GM19043 (cell line): ENCODE results near the gene JMJD1C.

Experiments used
- ATAC-seq: cut with Tn5 transposase; IDR thresholded peaks from one replicate; pipeline ENCODE4 v1.9.1; 2021; ENCODE audit warnings: low read depth; ENCODE audit not compliant: unreplicated experiment

JMJD1C gene

GRCh38 chr10:63483983-63484382 is 18.2 kb upstream of the JMJD1C start:
- ATAC-seq = no peak

GRCh38 chr10:63481815-63482421 is 16.1 kb upstream of the JMJD1C start:
- no peak for ATAC-seq

GRCh38 chr10:63480237-63480636 is 14.5 kb upstream of the JMJD1C start:
- no peak for ATAC-seq

- no peak for ATAC-seq
Observed at GRCh38 chr10:63478564-63478963, 12.8 kb upstream of the JMJD1C start.

- ATAC-seq = no peak
Observed at GRCh38 chr10:63477927-63478326, 12.2 kb upstream of the JMJD1C start.

GRCh38 chr10:63474488-63474887 is 8.7 kb upstream of the JMJD1C start:
- no peak for ATAC-seq

GRCh38 chr10:63470928-63471327 is 5.2 kb upstream of the JMJD1C start:
- no peak for ATAC-seq

- no peak for ATAC-seq
Observed at GRCh38 chr10:63468947-63469346, 3.2 kb upstream of the JMJD1C start.

- ATAC-seq = no peak
Observed at GRCh38 chr10:63467841-63468240, 2.1 kb upstream of the JMJD1C start.

GRCh38 chr10:63466144-63466935 is 563 bp upstream of the JMJD1C start:
- peak; percentile 33 for ATAC-seq

DNA sequence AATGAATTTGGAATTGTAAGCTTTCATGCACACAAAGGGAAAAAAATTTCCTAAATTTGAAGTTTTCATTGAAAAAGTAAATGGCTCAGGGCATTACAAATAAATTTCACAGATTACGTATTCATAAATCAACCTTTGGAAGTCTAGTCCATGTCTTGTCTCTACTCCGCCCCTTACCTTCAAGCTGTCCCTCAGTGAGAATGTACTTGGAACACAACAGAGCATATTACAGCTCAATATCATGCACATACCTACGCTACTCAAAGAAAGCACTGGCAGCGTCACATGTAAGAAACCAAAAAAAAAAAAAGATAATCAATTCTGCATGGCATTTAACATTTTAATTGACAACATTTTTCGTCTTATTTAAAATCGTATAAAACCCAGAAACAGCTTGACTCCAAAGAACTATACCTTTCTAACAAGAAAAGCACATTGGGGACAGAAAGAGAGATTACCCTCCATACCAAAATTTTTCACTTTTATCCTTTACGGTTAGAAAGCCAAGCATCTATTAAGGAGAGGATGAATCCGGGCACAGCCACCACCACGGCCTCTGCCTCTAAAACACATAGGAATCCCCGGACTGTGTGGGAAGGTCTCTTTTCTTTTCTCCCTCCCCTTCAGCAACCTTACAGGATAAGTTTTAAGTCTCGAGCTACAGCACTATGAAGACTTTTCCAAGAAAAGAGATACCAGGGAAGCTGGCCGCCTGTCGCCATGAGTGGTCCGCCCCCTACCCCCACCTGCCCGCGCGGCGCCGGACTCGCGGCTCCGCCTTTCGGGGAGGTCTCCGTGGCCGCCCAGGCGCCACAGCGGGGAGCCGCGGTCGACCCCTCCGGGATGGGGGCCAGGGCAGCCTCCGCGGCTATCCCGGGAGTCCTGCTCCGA is 1.1 kb downstream of the JMJD1C start:
- peak; percentile 41 for ATAC-seq

DNA sequence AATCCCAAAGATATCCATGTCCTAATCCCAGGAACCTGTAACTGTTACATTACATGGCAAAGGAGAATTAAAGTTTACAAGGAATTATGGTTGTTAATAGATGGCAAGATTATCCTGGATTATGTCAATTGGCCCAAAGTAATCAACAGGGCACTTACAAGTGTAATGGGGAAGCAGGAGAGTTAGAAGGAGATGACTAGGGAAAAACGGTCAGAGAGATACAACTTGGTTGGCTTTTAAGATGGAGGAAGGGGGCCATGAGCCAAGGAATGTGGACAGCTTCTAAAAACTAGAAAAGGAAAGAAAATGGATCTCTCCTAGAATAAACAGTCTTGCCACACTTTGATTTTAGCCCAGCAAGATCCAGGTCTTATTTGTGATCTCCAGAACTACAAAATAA is 3.3 kb downstream of the JMJD1C start:
- no peak for ATAC-seq

GRCh38 chr10:63458177-63458576 is 7.6 kb downstream of the JMJD1C start:
- ATAC-seq = no peak

GRCh38 chr10:63457594-63457993 is 8.2 kb downstream of the JMJD1C start:
- no peak for ATAC-seq

DNA sequence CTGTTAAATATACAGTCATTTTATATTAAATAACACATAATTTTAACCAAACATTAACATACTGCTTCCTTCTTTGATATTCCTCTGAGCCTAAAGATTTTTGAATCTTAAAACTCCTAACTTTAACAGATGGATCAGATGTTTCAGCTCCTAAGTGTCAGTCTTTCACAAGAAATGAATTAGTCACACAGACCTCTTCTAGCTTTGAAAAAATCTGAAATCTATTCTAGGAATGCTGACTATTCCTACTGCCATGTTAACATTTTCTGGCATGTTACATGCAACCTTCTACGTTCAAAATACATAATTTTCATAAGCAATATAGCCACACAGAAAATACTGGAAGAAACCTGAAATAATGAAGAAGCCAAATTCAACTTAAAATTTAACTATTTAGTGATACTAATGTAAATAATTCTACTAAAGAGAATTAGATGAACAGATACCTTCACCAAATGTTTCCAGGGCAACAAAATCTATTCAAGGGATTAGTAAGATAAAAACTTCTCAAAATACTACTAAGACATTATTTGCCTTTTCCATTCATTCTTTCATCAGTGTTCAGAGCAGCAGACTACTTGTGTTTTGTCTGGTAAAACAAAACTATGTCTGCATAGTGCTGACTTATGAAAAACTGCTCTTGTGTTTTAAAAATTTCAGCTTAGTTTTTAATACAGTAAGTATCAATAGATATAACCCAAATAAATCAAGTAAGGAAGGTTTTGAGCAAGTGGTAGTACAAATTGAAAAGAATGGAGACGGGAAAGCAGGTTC is 9.2 kb downstream of the JMJD1C start:
- no peak for ATAC-seq

- no peak for ATAC-seq
Observed at GRCh38 chr10:63455507-63455906, 10.3 kb downstream of the JMJD1C start.

- no peak for ATAC-seq
Observed at GRCh38 chr10:63454631-63455030, 11.1 kb downstream of the JMJD1C start.

DNA sequence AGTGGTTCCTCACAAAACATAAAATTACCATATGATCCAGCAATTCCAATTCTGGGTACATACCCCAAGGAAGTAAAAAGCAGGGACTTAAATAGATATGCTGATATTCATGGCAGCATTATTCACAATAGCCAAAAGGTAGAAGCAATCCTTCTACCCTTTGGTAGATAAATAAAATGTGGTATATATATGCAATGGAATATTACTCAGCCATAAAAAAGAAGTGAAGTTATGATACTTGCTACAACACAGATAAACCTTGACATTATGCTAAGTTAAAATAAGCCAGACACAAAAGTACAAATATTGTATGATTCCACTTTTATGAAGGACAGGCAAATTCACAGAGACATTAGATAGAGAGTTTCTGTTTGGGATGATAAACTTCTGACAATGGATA is 13.3 kb downstream of the JMJD1C start:
- no peak for ATAC-seq

DNA sequence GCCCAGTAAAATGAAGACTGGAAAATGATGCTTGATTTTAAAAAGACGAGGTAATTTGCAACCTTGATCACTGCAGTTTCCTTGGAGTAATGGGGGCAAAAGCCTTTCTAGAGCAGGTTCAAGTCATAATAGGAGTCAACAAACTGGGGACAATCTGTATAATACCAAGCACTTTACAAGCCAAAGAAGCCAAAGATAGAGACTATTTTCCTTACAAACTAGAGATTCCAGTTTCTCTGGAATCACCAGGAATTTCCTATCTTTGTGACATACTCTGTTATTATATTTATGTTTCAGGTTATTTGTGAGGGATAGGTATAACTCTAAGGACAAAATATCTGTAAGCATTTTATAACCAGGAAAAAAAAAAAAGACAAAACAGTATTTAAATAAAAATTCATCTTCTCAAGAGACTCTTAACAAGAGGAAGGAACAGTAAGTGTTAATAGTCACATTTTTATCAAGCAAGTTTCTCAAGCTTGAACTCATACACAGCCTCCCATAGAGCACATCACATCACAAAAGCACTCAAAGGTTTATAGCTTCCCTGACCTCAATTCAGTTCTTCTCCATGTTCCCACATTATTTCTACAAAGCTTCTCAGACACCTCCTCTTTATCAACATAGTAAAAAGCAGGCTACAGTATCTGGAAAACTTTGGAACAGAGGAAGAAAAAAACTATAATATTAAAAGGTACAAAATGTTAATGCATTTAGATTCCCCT is 18.9 kb downstream of the JMJD1C start:
- no peak for ATAC-seq

DNA sequence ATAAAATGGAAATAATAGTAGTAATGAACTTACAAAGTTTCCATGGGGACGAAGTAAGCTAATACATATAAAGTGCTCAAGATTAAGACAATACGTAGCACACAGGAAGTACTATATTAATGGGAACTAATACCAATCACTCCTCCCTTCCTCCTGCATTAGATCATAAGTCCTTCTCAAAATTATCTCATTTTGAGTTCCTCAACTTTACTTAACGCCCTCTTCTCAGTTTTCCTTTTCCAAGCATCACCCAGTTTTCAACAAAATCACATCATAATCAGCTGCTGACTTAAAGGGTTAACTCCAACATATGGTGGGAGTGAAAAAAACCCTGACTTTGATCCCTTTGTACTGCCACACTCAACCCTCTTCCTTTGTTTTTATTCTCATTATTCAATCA is 24.4 kb downstream of the JMJD1C start:
- no peak for ATAC-seq
